ENCODE measurements around the gene KIAA1549.

KIAA1549 gene

DNA sequence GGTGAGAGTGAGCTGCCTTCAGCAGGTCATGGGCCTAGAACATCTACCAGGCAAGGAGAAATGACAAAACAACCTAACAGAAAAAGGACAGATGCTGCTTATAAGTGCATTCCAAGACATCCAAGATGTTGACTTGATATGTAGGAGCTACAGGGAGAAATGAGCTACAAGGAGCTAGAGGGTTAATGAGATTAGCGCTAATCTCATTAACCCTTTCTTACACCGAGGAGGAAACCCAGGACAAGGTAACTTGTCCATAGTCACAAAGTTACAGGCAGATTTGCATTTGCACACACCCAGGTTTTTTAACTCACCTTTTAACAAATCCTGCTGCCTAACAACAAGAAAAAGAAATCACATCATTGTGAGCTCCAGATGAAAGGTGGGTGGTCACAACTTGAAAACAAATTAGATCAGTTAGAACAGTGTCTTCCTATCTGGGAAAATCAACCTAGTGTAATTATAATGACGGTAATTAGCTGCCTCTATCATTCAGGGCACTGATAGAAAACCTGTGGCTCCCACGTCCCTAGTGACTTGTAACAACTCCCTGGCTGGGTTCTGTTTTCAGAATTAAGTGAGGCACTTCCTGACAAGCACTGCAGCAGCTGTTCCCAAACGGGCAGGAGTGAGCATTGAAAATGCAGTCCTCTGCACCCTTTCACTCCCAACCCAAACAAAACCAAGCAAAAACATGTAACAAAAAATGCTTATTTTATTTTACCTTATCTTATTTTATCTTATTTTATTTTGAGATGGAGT, 5.7 kb downstream of the KIAA1549 start:
- no peak for DNase-seq (ENCODE audit: low spot score)

DNA sequence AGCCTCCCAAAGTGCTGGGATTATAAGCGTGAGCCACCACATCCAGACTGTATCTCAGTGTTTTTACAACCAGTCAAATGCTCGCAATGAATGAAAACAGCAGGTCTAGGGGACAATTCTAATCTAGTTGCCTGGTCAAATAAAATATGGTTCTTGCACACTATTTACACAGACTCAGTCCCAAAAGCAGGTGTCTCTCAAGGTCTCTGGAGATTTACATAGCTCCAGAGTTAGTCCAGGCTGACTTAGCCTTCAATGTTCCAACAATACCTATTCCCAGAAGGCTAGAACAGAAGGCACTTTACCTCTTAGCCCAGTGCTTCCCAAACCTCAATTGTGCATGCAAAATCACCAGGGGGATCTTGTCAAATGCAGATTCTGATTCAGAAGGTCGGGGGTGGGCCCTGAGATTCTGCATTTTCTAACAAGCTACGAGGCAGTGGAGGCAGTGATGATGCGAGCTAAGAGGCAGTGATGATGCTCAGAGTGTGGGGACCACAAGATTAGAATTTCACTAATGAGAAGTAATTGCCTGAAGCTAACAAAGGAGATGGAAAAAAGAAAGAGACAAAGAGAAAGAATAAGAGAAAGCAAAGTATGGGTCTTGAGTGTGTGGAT, 6.4 kb downstream of the KIAA1549 start:
- no peak for DNase-seq (ENCODE audit: low spot score)

DNA sequence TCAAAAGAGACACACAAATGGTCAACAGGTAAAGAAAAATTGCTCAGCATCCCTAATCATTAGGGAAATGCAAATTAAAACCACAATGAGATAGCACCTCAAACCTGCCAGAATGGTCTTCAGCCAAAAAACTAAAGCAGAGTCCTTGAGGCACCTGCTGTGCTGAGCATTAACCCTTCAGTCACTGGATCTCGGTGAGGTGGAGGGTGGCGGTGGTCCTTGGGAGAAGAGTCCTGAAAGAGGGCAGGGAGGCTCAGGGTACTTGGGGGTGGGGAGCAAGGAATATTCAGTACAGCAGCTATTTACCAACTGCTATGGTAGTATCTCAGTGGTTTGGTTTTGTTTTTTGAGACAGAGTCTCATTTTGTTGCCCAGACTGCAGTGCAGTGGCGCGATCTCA, 7.1 kb downstream of the KIAA1549 start:
- no peak for DNase-seq (ENCODE audit: low spot score)

DNA sequence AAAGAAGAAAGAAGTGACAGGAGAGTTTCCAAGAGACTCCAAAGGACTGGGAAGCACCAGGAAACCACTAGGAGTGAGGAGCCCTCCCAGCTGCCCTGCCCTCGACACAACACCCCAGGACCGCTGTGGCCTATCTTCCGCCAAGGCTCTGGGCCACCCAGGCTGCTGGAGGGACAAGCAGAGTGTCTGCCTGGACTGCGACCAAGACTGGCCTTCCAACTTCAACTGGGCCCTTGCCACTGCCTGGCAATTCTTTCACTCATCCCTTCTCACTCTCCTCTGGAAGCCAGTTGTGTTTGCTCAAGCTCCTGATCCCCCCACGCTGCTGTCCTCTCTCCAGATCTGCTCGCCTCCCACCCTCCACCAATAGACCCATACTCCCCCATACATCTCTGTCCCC, 10.2 kb downstream of the KIAA1549 start:
- DNase-seq (ENCODE audit: low spot score): no peak

DNA sequence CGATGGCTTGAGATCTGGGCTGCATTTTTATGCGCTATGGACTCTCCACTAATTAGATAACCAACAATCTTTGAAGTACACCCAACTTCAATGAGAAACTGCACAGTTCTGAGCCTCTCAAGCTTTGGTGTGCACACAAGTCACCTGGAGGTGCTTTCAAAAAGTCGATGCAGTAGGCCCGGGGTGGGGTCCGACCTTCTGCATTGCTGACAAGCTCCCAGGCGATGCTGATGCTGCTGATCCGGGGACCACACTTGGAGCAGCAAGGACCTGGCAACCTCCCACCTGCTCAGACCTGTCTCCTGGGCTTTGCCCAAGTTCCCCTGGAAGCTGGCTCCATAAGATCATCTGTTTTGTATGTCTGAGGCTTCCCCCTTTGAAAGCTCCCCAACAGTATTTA, 10.7 kb downstream of the KIAA1549 start:
- no peak for DNase-seq (ENCODE audit: low spot score)

DNA sequence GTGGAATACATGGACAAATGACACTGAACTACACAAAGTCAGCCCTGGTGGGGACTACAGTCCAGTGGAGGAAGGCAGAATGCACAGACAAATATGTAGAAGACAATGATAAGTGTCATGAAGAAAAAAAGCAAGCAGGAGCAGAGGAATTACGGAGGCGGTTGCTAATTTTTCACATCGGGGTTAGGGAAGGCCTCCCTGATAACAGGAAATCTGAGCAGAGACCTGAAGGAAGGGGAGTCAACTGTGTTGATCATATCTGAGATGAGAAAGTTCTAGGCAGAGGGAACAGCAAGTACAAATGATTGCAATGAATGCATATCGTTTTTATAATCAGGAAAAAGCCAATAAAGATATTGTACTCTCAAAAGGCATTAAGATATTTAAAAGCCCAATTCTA, 14.0 kb downstream of the KIAA1549 start:
- no peak for DNase-seq (ENCODE audit: low spot score)

DNA sequence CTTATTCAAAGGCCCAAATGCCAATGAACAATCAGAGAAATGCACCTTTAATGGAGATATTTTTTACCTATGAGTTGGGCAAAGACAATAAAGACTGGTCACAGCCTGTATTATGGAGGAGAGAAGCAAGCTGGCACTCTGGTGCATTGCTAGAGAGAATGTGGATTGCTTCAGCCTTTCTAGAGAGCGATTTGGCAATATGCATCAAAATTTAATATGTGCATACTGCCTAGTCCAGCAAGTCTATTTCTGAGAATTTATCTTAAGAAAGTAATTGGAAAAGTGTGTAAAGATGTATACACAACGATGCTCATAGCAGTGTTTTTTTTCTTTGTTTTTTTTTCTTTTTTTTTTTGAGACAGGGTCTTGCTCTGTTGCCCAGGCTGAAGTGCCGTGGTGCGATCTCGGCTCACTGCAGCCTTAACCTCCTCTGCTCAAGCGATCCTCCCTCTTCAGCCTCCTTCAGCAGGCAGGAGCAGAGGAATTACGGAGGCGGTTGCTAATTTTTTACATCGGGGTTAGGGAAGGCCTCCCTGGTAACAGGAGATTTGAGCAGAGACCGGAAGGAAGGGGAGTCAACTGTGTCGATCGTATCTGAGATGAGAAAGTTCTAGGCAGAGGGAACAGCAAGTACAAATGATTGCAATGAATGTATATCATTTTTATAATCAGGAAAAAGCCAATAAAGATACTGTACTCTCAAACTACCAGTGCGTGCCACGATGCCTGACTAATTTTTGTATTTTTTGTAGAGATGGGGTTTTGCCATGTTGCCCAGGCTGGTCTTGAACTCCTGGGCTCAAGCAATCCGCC, 16.4 kb downstream of the KIAA1549 start:
- DNase-seq (ENCODE audit: low spot score): no peak

DNA sequence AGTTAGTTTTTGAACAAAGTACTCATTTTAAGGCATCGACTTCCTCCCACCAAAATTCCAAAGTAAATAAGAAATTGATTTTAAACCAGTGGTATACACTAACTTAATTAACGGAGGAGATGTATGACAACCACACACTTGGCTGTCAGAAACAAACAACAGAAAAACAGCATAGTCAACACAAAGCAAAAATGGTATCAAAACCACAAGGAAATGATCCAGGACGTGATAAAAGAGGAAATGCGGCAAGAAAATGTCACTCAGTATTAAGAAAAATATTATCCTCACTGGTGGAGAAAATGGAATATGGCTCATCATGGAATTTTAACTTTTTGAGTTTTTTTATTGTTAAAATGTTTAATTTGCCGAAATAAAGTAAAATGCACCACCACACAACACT, 17.5 kb downstream of the KIAA1549 start:
- DNase-seq (ENCODE audit: low spot score): no peak

DNA sequence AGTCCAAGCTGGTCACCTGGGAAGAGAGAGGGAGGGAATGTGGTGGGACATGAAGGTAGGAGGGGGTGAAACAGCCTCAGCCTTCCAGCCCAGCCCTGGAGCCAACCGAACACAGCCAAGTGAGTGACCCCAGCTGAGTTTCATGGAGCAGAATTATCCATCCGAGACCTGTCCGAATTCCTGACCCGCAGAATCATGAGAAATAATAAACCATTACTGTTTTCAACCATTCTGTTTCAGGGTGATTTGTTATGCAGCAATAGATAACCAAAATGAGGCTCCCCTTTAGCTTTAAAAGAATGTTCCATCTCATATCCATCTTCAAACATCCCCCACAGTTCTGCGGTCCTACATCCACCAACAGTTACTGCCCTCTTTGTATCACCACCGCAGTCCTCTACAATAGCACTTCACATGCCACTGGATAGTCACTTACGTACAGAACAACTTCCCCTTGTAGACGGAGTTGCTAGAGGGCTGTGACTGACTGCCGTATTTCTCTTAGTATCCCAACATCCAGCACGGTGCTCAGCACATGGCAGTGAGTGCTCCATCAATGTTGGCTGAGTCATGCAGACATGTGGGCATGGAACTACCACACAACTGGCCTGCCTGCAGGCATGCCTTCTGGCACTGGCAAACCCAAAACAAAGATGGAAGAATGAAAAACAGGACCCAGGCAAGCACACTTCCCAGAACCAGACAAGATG, 18.5 kb downstream of the KIAA1549 start:
- DNase-seq (ENCODE audit: low spot score): no peak

DNA sequence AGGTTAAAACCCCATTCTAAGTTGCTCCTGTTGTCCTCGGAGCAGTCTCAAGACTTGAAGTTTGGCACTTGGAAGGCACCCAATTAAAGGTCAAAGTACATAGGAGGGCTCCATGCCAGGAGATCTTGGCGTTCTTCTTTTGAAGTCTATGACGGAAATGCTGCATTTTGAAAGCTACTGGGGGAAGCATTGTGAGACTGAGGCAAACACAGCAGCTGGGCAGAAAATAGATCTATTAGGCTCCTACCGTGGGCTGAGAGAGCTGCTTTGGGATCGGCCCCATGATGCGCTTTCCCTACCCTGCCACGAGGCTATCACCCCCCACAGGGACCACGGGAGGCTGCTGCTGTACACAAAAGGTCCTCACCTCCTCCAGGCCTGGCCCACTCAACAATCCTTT, 20.0 kb downstream of the KIAA1549 start:
- no peak for DNase-seq (ENCODE audit: low spot score)

DNA sequence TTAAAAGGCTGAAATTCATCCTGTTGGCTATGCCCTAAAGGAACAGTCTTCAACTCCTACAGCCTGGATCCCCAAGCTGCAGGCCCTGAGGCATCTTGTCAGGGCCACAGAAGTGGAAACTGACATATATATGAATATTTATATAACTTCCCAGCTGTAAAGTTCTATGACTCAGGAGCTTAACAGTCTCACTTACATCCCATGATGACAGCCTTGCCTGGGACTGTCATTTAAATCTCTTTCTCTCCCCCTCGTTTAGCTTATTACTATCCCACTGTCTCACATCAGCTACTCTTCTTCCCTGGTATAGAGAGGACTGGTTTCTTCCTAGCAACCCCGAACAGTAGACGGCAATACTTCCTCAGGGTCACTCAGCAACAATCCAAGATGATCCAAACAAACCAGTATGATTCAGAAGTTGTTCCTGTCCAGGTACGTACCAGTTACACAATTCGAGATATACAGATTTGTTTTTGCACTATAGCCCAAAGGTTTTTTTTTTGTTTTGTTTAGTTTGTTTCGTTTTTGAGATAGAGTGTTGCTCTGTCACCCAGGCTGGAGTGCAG, 22.7 kb downstream of the KIAA1549 start:
- no peak for DNase-seq (ENCODE audit: low spot score)

DNA sequence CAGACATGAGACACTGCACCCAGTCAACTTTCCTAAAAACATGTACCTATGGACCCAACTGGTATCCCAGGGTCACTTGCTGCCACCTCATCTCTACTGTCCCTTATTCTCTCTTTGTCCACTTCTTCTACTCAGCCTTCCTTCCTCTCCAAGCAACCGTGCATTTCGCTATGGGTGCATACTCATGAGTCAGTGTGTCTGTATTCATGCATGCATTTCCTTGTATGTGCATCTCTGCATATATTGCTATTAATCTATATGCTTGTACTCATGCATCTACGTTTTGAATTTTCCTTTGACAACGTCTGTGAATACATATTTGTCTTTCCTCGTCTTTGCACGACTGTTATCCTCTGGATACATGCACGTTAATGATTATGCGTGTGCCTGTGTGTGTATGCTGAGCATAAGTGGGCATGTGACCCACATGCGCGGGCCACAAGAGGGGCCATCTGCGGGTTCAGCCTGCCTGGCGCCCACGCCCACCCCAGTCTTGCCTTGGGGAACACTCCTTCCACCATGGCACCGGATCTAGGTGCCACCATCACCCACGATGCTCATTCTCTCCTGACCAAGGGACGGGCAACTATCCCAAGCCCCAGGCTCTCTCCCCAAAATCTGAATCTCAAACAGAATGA, 23.3 kb downstream of the KIAA1549 start:
- DNase-seq (ENCODE audit: low spot score): no peak

DNA sequence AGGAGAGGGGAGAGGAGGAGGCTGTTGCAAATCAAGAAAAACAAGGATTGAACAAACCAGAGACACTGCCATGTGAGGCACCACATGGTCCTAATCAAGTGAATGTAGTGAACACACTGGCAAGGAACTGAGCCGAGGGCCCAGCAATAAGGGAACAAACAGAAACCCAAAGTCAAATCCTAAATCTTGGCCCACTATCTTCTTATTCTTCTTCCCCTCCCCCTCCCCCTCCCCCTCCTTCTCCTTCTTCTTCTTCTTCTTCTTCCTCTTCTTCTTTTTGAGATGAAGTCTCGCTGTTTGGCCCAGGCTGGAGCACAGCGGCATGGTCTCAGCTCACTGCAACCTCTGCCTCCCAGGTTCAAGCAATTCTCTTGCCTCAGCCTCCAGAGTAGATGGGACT, 24.0 kb downstream of the KIAA1549 start:
- DNase-seq (ENCODE audit: low spot score): no peak

DNA sequence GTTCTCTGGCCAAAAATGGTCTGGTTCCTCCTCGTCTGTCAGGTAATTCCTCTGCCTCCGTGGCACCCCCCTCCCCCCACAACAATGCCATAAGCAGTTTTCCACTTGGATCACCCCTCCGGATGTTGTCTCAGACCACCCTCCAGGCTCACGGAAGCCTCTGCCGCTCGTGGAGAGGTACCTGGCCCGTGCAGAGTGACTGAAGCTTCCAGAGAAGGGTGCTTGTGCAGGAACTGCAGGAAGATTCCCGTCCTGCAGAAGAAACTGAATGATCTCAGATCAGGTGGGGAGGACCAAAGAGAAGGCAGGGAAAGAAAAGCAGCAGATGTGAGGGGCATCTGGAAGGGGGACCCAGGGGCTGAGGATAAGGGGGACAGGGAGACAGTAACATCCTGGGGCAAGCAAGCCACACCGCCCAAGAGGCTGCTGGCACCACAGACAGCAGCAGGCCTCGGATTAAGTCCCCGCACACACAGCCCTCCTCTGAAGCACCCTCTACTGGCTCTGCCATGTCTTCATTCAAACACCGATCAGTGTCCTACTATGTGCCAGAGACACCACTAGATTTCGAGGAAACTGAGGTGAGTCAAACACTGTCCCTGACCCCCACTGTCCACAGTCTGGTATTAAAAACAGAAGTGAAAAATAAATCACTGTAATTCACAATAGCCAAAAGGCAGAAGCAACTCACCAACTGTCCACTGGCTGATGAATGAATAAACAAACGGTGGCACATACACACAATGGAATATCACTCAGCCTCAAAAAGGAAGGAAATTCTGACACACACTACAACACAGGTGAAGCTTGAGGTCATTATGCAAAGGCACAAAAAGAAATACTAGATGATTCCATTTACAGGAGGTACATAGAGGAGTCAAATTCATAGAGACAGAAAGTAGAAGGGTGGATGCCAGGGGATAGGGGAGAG, 26.4 kb downstream of the KIAA1549 start:
- DNase-seq (ENCODE audit: low spot score): no peak

DNA sequence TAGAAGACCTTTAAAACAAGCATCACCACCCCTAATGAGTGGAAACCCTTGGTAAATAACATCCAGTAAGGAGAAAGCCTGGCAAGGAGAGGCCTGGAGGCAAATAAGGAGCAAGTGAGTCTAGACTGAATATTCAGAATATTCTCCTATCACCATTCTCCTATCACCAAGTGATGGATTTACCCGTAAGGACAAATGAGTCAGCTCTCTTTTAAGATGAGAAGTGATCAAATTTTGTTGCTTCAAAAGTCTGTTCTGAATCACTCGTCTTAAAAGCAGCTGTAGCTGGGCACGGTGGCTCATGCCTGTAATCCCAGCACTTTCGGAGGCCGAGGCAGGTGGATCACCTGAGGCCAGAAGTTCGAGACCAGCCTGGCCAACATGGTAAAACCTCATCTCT, 28.4 kb downstream of the KIAA1549 start:
- no peak for DNase-seq (ENCODE audit: low spot score)

DNA sequence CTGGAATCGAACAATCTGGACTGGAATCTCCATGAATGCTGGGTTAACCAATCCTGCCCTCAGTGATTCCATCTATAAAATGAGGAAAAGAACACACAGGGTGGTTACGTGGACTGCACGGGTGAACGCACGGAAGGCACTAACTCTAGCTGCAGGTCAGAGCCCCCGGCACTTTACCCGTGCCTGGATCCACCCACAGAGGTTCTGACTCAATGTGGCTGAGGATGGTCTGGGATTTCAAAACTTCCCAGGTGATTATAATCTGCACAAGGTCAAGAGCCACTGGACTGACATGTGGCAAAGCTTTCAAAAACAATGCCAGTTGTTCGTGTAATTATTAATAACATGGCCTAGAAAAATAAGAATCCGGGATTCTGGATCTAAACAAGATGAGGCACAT, 29.2 kb downstream of the KIAA1549 start:
- DNase-seq (ENCODE audit: low spot score): no peak

DNA sequence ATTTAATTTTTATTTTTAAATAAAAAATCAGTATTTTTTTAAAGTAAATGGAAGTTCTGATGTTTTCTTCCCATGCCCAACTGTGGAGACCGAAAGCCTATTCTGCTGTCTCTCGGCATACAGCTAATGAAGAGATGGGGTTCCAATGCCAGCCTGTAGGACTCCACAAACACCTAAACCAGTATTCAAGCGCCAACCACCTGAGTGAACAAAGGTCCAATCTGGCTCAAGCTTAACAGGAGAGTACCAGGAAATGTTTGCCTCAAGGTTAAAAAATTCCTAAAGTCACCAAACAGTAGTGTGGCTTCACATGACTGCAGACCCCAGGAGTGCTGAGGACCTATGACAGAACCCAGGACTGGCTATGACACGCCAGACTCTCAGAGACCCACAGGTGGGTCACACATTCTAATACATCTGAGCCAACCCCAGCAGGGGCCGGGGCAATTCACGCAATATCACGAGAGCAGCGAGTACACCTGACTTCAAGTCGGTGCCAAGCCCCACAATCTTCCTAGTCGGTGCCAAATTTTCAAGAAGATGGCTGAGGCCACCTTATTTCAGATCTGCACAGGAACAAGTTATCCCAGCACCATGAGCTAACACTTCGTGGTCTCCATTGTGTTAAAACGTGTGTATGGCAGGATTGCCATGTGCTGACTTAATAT, 31.6 kb downstream of the KIAA1549 start:
- DNase-seq (ENCODE audit: low spot score): no peak

DNA sequence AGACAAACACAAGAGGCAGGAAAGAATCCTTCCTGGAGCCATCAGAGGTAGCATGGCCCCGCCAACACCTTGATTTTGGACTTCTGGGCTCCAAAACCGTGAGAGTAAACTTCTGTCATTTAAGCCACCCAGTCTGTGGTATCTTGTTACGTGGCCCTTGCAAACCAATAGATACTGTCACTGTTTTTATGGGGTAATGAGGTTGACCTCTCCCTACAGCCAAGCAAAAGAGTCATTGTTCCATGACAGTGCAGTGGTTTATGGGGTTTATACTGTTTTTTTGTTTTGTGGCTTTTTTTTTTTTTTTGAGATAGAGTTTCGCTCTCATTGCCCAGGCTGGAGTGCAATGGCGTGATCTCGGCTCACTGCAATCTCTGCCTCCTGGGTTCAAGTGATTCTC, 32.8 kb downstream of the KIAA1549 start:
- no peak for DNase-seq (ENCODE audit: low spot score)

DNA sequence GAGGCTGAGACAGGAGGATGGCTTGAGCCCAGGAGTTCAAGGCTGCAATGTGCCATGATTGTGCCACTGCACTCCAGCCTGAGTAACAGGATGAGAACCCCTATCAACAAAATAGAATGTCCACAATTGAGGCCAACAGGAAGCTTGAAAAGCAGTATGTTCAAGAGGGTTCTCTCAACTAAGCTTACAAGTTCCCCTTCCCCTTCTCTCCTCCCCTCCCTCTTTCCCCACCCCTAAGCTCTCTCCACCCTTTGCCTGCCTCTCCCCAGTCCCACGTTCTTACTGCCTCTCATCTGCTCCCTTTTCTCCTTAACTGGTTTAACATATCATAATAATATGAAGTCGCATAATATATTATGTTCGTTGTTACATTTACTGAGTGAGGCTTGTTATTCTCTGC, 35.4 kb downstream of the KIAA1549 start:
- DNase-seq (ENCODE audit: low spot score): no peak

DNA sequence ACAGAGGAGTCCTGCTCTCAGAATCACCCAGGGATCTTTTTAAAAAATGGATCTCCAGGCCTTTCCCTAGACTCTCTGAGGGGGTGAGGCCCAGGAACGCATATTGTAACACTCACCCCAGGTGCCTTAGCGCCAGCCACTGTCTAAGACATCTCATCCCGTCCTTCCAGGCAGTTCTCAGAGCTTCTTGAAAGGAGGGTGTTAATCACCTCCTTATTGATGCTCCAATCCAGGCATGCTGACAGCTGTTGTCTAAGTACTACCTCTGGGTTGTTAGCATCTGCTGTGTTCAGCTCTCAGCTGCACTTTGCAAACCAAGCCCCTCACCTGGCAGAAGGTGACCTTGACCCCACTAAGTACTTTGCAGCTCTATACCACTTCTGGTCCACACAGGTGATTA, 36.0 kb downstream of the KIAA1549 start:
- no peak for DNase-seq (ENCODE audit: low spot score)

Data from AG20443 (cell line).